ENCODE results near the gene AUTS2. TPM values are rescaled to one million over a fixed set of nuclear protein-coding genes. Genes with fewer than 3 reads are reported as not detected.
A peak's percentile ranks its signal among the peaks of the same experiment; 100 is the strongest.

Gene AUTS2
- total RNA-seq, 1 experiment from 2014 or later, result 2.5 TPM

- ChIA-PET CTCF (no interaction called here), POLR2A (interaction anchor here (0.6 kb wide), 1 partner anchor 92 kb away, joined by 6 read pairs; no protein-coding TSS in a partner anchor)
- H3K27ac ChIP-seq (ENCODE audit: low read length), result no peak overlapping the region
- DNase-seq (ENCODE audit: low read depth, low spot score) (no peak), ATAC-seq (peak; percentile 37; the same call in 1 of the 2 replicates)
- H3K27me3 ChIP-seq (ENCODE audit: control insufficient read depth, insufficient read depth, low read length), result peaks cover 24% of the 10 kb centered on the region
- TF ChIP-seq SIN3A (IDR thresholded peaks at IDR 0.05; ENCODE audit: borderline replicate concordance, insufficient read depth, low read depth, low read length), result no peak
- TF ChIP-seq, protein P1, sequence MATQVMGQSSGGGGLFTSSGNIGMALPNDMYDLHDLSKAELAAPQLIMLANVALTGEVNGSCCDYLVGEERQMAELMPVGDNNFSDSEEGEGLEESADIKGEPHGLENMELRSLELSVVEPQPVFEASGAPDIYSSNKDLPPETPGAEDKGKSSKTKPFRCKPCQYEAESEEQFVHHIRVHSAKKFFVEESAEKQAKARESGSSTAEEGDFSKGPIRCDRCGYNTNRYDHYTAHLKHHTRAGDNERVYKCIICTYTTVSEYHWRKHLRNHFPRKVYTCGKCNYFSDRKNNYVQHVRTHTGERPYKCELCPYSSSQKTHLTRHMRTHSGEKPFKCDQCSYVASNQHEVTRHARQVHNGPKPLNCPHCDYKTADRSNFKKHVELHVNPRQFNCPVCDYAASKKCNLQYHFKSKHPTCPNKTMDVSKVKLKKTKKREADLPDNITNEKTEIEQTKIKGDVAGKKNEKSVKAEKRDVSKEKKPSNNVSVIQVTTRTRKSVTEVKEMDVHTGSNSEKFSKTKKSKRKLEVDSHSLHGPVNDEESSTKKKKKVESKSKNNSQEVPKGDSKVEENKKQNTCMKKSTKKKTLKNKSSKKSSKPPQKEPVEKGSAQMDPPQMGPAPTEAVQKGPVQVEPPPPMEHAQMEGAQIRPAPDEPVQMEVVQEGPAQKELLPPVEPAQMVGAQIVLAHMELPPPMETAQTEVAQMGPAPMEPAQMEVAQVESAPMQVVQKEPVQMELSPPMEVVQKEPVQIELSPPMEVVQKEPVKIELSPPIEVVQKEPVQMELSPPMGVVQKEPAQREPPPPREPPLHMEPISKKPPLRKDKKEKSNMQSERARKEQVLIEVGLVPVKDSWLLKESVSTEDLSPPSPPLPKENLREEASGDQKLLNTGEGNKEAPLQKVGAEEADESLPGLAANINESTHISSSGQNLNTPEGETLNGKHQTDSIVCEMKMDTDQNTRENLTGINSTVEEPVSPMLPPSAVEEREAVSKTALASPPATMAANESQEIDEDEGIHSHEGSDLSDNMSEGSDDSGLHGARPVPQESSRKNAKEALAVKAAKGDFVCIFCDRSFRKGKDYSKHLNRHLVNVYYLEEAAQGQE (IDR thresholded peaks at IDR 0.05; ENCODE audit: insufficient read depth in 1 of 2, low read depth in 2 of 2, low read length in 1 of 2), result no peak
- H3K4me1 ChIP-seq (ENCODE audit: control insufficient read depth, insufficient read depth, low read length), result peaks cover 5% of the 10 kb centered on the region; the same call in 1 of the 2 replicates
- intact Hi-C loops (cut with micrococcal nuclease; ENCODE audit: unreplicated experiment) (no loop called here), in situ Hi-C loops (cut with HindIII; ENCODE audit: low pct_unique_long_range_greater_than_20kb, low sequenced_read_pairs) (no loop called here)
- H3K9me3 ChIP-seq (ENCODE audit: control insufficient read depth, insufficient read depth, low read depth, low read length), result no peaks in the 10 kb centered on the region
- no peaks in the 10 kb centered on the region for H3K36me3 ChIP-seq (ENCODE audit: control insufficient read depth, insufficient read depth, low read length)
- no TSS peak for BruUV-seq (replicated peaks)
- peak overlapping the region; percentile 63 to 75 for H3K4me3 ChIP-seq (ENCODE audit: low read depth in 2 of 2, low read length in 2 of 2)
Observed at GRCh38 chr7:69598487-69599285, 411 bp downstream of the AUTS2 start.

DNA sequence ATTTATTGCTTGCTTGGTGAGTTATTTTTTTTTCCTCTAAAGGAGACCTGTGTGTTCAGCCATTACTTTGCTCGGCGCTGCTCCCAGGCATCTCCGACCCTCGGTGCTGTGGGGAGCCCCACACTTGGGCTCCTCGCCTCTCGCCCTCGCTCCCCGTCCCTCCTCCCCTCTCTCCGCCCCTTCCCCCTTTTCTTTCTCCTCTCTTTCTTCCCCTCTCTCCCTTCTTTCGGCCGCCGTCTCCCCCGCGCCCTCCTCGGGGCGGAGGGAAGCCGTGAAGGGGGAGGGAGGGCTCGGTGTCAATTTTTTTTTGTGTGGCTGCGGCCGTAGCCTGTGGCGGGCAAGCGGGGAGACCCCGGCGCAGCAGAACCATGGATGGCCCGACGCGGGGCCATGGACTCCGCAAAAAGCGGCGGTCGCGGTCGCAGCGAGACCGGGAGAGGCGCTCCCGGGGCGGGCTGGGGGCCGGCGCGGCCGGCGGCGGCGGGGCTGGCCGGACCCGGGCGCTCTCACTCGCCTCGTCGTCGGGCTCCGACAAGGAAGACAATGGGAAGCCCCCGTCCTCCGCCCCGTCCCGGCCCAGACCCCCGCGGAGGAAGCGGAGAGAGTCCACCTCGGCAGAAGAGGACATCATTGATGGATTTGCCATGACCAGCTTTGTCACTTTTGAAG is 1.1 kb downstream of the AUTS2 start:
- Histone ChIP-seq H3K36me3 (ENCODE audit: control insufficient read depth, insufficient read depth, low read length) (no peaks in the 10 kb centered on the region), H3K4me1 (ENCODE audit: control insufficient read depth, insufficient read depth, low read length) (peaks cover 5% of the 10 kb centered on the region; the same call in 1 of the 2 replicates), H3K4me3 (ENCODE audit: low read depth in 2 of 2, low read length in 2 of 2) (peak overlapping the region; percentile 63 to 75), H3K9me3 (ENCODE audit: control insufficient read depth, insufficient read depth, low read depth, low read length) (no peaks in the 10 kb centered on the region), H3K27me3 (ENCODE audit: control insufficient read depth, insufficient read depth, low read length) (peaks cover 28% of the 10 kb centered on the region), H3K27ac (ENCODE audit: low read length) (no peak overlapping the region)
- in situ Hi-C loops (cut with HindIII; ENCODE audit: low pct_unique_long_range_greater_than_20kb, low sequenced_read_pairs) (no loop called here), intact Hi-C loops (cut with micrococcal nuclease; ENCODE audit: unreplicated experiment) (no loop called here)
- TF ChIP-seq SIN3A (IDR thresholded peaks at IDR 0.05; ENCODE audit: borderline replicate concordance, insufficient read depth, low read depth, low read length) (no peak), POLR2AphosphoS5 (IDR thresholded peaks at IDR 0.05; ENCODE audit: low read depth, low read length) (no peak), TCF7L2 (IDR thresholded peaks at IDR 0.05; ENCODE audit: low read depth, low read length) (no peak)
- ChIA-PET POLR2A (no interaction called here), CTCF (no interaction called here)
- no peak for ATAC-seq
- no TSS peak for BruUV-seq (replicated peaks)
- DNase-seq (ENCODE audit: low read depth, low spot score), result no peak

- intact Hi-C loops (cut with micrococcal nuclease; ENCODE audit: unreplicated experiment), result no loop called here
- TF ChIP-seq, protein P1 (IDR thresholded peaks at IDR 0.05; ENCODE audit: insufficient read depth in 1 of 2, low read depth in 2 of 2, low read length in 1 of 2), result no peak
- TF ChIP-seq, protein P2, sequence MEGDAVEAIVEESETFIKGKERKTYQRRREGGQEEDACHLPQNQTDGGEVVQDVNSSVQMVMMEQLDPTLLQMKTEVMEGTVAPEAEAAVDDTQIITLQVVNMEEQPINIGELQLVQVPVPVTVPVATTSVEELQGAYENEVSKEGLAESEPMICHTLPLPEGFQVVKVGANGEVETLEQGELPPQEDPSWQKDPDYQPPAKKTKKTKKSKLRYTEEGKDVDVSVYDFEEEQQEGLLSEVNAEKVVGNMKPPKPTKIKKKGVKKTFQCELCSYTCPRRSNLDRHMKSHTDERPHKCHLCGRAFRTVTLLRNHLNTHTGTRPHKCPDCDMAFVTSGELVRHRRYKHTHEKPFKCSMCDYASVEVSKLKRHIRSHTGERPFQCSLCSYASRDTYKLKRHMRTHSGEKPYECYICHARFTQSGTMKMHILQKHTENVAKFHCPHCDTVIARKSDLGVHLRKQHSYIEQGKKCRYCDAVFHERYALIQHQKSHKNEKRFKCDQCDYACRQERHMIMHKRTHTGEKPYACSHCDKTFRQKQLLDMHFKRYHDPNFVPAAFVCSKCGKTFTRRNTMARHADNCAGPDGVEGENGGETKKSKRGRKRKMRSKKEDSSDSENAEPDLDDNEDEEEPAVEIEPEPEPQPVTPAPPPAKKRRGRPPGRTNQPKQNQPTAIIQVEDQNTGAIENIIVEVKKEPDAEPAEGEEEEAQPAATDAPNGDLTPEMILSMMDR (IDR thresholded peaks at IDR 0.05), result no peak
- no peak for TF ChIP-seq POLR2AphosphoS5 (IDR thresholded peaks at IDR 0.05; ENCODE audit: low read depth, low read length)
- no peak for TF ChIP-seq TCF7L2 (IDR thresholded peaks at IDR 0.05; ENCODE audit: low read depth, low read length)
- no peak for TF ChIP-seq SIN3A (IDR thresholded peaks at IDR 0.05; ENCODE audit: borderline replicate concordance, insufficient read depth, low read depth, low read length)
- no TSS peak for BruUV-seq (replicated peaks)
- Histone ChIP-seq H3K27ac (ENCODE audit: low read length) (no peak overlapping the region), H3K36me3 (ENCODE audit: control insufficient read depth, insufficient read depth, low read length) (no peaks in the 10 kb centered on the region), H3K27me3 (ENCODE audit: control insufficient read depth, insufficient read depth, low read length) (peaks cover 29% of the 10 kb centered on the region), H3K9me3 (ENCODE audit: control insufficient read depth, insufficient read depth, low read depth, low read length) (no peaks in the 10 kb centered on the region), H3K4me3 (ENCODE audit: low read depth in 2 of 2, low read length in 2 of 2) (peak overlapping the region; percentile 63 to 75), H3K4me1 (ENCODE audit: control insufficient read depth, insufficient read depth, low read length) (peaks cover 5% of the 10 kb centered on the region; the same call in 1 of the 2 replicates)
- in situ Hi-C loops (cut with HindIII; ENCODE audit: low pct_unique_long_range_greater_than_20kb, low sequenced_read_pairs), result no loop called here
- ChIA-PET CTCF (interaction anchor here (0.7 kb wide), 1 partner anchor 203 kb away, joined by 4 read pairs; no protein-coding TSS in a partner anchor), POLR2A (no interaction called here)
- ATAC-seq (no peak), DNase-seq (ENCODE audit: low read depth, low spot score) (no peak)
Observed at GRCh38 chr7:69599955-69600709, 1.9 kb downstream of the AUTS2 start.

Measured in Panc1 (cell line).